GM08714 (cell line): Measurements from ENCODE around the gene FHOD3.

Experiments
- H3K4me3 ChIP-seq: fragments of 200-500 bp; sonication (Bioruptor generic); 2 replicates; pipeline ENCODE4 v1.5.1; 2014; ENCODE audit warnings: mild to moderate bottlenecking, low read length, inconsistent platforms
- ZNF274 ChIP-seq: IDR thresholded peaks from 2 replicates; pipeline ENCODE4 v1.6.1; 2012; ENCODE audit warnings: mild to moderate bottlenecking, low read depth, low read length

Gene FHOD3

GRCh38 chr18:36365836-36366775 lies 68.6 kb downstream of the FHOD3 start:
- H3K4me3 ChIP-seq = no peak overlapping the region
- no peak for TF ChIP-seq ZNF274

- no peak for TF ChIP-seq ZNF274
These were observed 69.7 kb downstream of the FHOD3 start for GRCh38 chr18:36366994-36367839.

GRCh38 chr18:36368889-36369288 lies 71.4 kb downstream of the FHOD3 start:
- no peak overlapping the region for H3K4me3 ChIP-seq
- no peak for TF ChIP-seq ZNF274

More at GRCh38 chr18:36366994-36367839, 69.7 kb downstream of the FHOD3 start:
- no peak overlapping the region for H3K4me3 ChIP-seq

- TF ChIP-seq ZNF274 = no peak
- H3K4me3 ChIP-seq = no peak overlapping the region
These were observed 75.4 kb downstream of the FHOD3 start for GRCh38 chr18:36372903-36373311.

- no peak overlapping the region for H3K4me3 ChIP-seq
- no peak for TF ChIP-seq ZNF274
These were observed 76.7 kb downstream of the FHOD3 start for GRCh38 chr18:36374262-36374661.

GRCh38 chr18:36375118-36375517 lies 77.6 kb downstream of the FHOD3 start:
- H3K4me3 ChIP-seq = no peak overlapping the region
- TF ChIP-seq ZNF274 = no peak

- no peak for TF ChIP-seq ZNF274
- no peak overlapping the region for H3K4me3 ChIP-seq
These were observed 78.8 kb downstream of the FHOD3 start for GRCh38 chr18:36376361-36376760.

GRCh38 chr18:36377626-36378025 lies 80.1 kb downstream of the FHOD3 start:
- TF ChIP-seq ZNF274 = no peak

GRCh38 chr18:36378205-36378604 lies 80.7 kb downstream of the FHOD3 start:
- no peak for TF ChIP-seq ZNF274
- no peak overlapping the region for H3K4me3 ChIP-seq

More at GRCh38 chr18:36377626-36378025, 80.1 kb downstream of the FHOD3 start:
- H3K4me3 ChIP-seq = no peak overlapping the region

GRCh38 chr18:36379435-36379984 lies 82.0 kb downstream of the FHOD3 start:
- no peak overlapping the region for H3K4me3 ChIP-seq
- TF ChIP-seq ZNF274 = no peak

GRCh38 chr18:36380173-36380827 lies 82.8 kb downstream of the FHOD3 start:
- no peak overlapping the region for H3K4me3 ChIP-seq
- TF ChIP-seq ZNF274 = no peak

GRCh38 chr18:36381075-36381474 lies 83.6 kb downstream of the FHOD3 start:
- no peak for TF ChIP-seq ZNF274

GRCh38 chr18:36382854-36383253 lies 85.3 kb downstream of the FHOD3 start:
- no peak overlapping the region for H3K4me3 ChIP-seq
- TF ChIP-seq ZNF274 = no peak

More at GRCh38 chr18:36381075-36381474, 83.6 kb downstream of the FHOD3 start:
- H3K4me3 ChIP-seq = no peak overlapping the region
